Right lobe of liver (tissue), 6 donors: Measurements from ENCODE around the gene KCNIP1. TPM values are rescaled to one million over a fixed set of nuclear protein-coding genes. Genes with fewer than 3 reads are reported as not detected.

Source experiments
- ATAC-seq, 4 donors: fragments of 200-7000 bp; cut with Tn5 transposase; one replicate each; pipeline ENCODE4 v1.9.1; 2020; ENCODE audit warnings: mild to moderate bottlenecking in 4 of 4, moderate library complexity in 4 of 4
- DNase-seq, 3 donors: peaks; one replicate each; pipeline ENCODE4 v3.0.0-alpha.2; 2020
- H3K27ac ChIP-seq, 3 donors: fragments of 200-600 bp; one replicate each; pipeline ENCODE4 v1.8.0; 2022
- H3K27me3 ChIP-seq, 2 donors: fragments of 200-600 bp; one replicate each; pipeline ENCODE4 v1.8.0; 2022
- H3K36me3 ChIP-seq, 4 donors: fragments of 200-600 bp; sonication (generic) in 1 of 4; one replicate each; pipeline versions ENCODE4 v1.5.1 to v1.8.0; 2017 to 2022; ENCODE audit warnings: control low read depth in 1 of 4
- H3K4me1 ChIP-seq, 4 donors: fragments of 200-600 bp; sonication (generic) in 1 of 4; one replicate each; pipeline versions ENCODE4 v1.5.1 to v1.8.0; 2017 to 2022; ENCODE audit warnings: control low read depth in 1 of 4
- H3K4me3 ChIP-seq, 3 donors: fragments of 200-600 bp; one replicate each; pipeline ENCODE4 v1.8.0; 2022
- H3K9me3 ChIP-seq, 4 donors: fragments of 200-600 bp; sonication (generic) in 1 of 4; one replicate each; pipeline versions ENCODE4 v1.5.1 to v1.8.0; 2017 to 2022; ENCODE audit warnings: control low read depth in 1 of 4
- CTCF ChIP-seq, 4 donors: fragments of 200-600 bp in 3 of 4; fragments of 450-650 bp in 1 of 4; IDR thresholded peaks; one replicate each; pipeline versions ENCODE4 v1.5.1 to v1.8.0; 2016 to 2022; ENCODE audit warnings: antibody characterized with exemption in 4 of 4, mild to moderate bottlenecking in 2 of 4
- POLR2A ChIP-seq: fragments of 450-650 bp; IDR thresholded peaks from one replicate; pipeline ENCODE4 v1.6.1; 2017; ENCODE audit warnings: antibody characterized with exemption, mild to moderate bottlenecking
- WGBS: methylation state at CpG from one replicate; pipeline ENCODE4 v1.1.6; 2018; ENCODE audit warnings: low coverage, low lambda C conversion rate; ENCODE audit not compliant: insufficient coverage; ENCODE audit errors: missing lambda C conversion rate; 5-methylcytosine and 5-hydroxymethylcytosine counted together
- intact Hi-C, 2 donors: fragments of 100-400 bp; cut with DNase I; formaldehyde crosslinking; loops; one replicate each; pipeline versions ENCODE4 v1.11.2 to v1.14.1; 2022
- total RNA-seq, 6 experiments: library from RNA; depleted of rRNA in 2 of 6; stranded (reverse); fragments of >200 nt in 2 of 6; fragmentation: NEBNext Ultra II Directional in 3 of 6; extraction: Animal tissue kit (Norgen Biotek cat#: 25700) in 3 of 6; gene quantifications; one replicate each; pipeline versions ENCODE4 v1.1.0 to v1.2.4, GENCODE V29; 2016 to 2023
- donor health status: DM: no; HTN: yes; CAD: no.
- donor health status: DM: no; HTN: no; CAD: no.
- donor health status: DM: no; HTN: no; CAD: no.
- donor health status: DM: no; HTN: yes; CAD: no.
- donor health status: DM: no; HTN: yes; CAD: no.

Gene KCNIP1
- total RNA-seq, 6 experiments from 2014 or later, result 0.56 TPM; not detected in 5

GRCh38 chr5:170632985-170633234, 129.1 kb downstream of the KCNIP1 start:
- TF ChIP-seq POLR2A (no peak), CTCF (IDR thresholded peaks at IDR 0.05) (peak; percentile 76 to 94 (median 93))
- 2% methylated on average over 10 of the region's 12 CpGs for WGBS
- H3K27me3 ChIP-seq, result peaks cover 0 to 6% of the 10 kb centered on the region in 2 donors
- H3K4me3 ChIP-seq, result no peak overlapping the region
- DNase-seq, result peak; percentile 54 to 66 (median 55)
- H3K27ac ChIP-seq, result peak overlapping the region; percentile 47 to 48 (median 47)
- peak; percentile 67 to 75 (median 72) for ATAC-seq
- intact Hi-C loops, result loop anchor here in 1 of 2 donors (5.0 kb wide), 1 partner anchor 196 kb away; no protein-coding TSS in a partner anchor
- no peaks in the 10 kb centered on the region for H3K9me3 ChIP-seq
- peaks cover 0 to 5% (median 1%) of the 10 kb centered on the region in 4 donors for H3K4me1 ChIP-seq
- H3K36me3 ChIP-seq, result no peaks in the 10 kb centered on the region

- intact Hi-C loops, result loop anchor here in 1 of 2 donors (5.0 kb wide), 1 partner anchor 196 kb away; no protein-coding TSS in a partner anchor
- Histone ChIP-seq H3K4me3 (no peak overlapping the region), H3K9me3 (no peaks in the 10 kb centered on the region), H3K27me3 (peaks cover 0 to 6% of the 10 kb centered on the region in 2 donors), H3K36me3 (no peaks in the 10 kb centered on the region), H3K27ac (peak overlapping the region; percentile 47 to 48 (median 47)), H3K4me1 (peaks cover 0 to 5% (median 1%) of the 10 kb centered on the region in 4 donors)
- TF ChIP-seq POLR2A (no peak), CTCF (IDR thresholded peaks at IDR 0.05) (peak in 1 of 4 donors; percentile 18)
- ATAC-seq (peak; percentile 56 to 73 (median 66)), DNase-seq (no peak)
- WGBS, result 5% methylated on average over 20 of the region's 25 CpGs
Measured at GRCh38 chr5:170633235-170634081, 129.6 kb downstream of the KCNIP1 start.

- H3K27ac ChIP-seq, result no peak overlapping the region
- no peak overlapping the region for H3K4me3 ChIP-seq
- TF ChIP-seq POLR2A (no peak), CTCF (IDR thresholded peaks at IDR 0.05) (no peak)
- peaks cover 0 to 6% of the 10 kb centered on the region in 2 donors for H3K27me3 ChIP-seq
- no peaks in the 10 kb centered on the region for H3K9me3 ChIP-seq
- ATAC-seq, result no peak
- peak in 1 of 3 donors; percentile 13 for DNase-seq
- H3K4me1 ChIP-seq, result peaks cover 0 to 5% (median 1%) of the 10 kb centered on the region in 4 donors
- no peaks in the 10 kb centered on the region for H3K36me3 ChIP-seq
- 36% methylated on average over 4 of the region's 6 CpGs for WGBS
- intact Hi-C loops, result loop anchor here in 1 of 2 donors (5.0 kb wide), 1 partner anchor 197 kb away; no protein-coding TSS in a partner anchor
Measured at GRCh38 chr5:170634256-170634990, 130.6 kb downstream of the KCNIP1 start.

GRCh38 chr5:170635706-170636105, 131.9 kb downstream of the KCNIP1 start:
- TF ChIP-seq CTCF (IDR thresholded peaks at IDR 0.05) (no peak), POLR2A (no peak)
- H3K27me3 ChIP-seq, result peaks cover 0 to 6% of the 10 kb centered on the region in 2 donors
- intact Hi-C loops, result no loop called here
- ATAC-seq (no peak), DNase-seq (peak in 1 of 3 donors; percentile 31)
- WGBS, result 85% methylated on average over 3 of the region's 3 CpGs
- H3K27ac ChIP-seq, result no peak overlapping the region
- H3K4me3 ChIP-seq, result no peak overlapping the region
- H3K9me3 ChIP-seq, result no peaks in the 10 kb centered on the region
- peaks cover 0 to 5% (median 1%) of the 10 kb centered on the region in 4 donors for H3K4me1 ChIP-seq
- H3K36me3 ChIP-seq, result no peaks in the 10 kb centered on the region
